ENCODE data around the gene HOGA1. TPM values are rescaled to one million over a fixed set of nuclear protein-coding genes. Genes with fewer than 3 reads are reported as not detected.
A peak's percentile ranks its signal among the peaks of the same experiment; 100 is the strongest.

The HOGA1 gene
- total RNA-seq, 1 donor from 2014 or later: 2.1 TPM

DNA sequence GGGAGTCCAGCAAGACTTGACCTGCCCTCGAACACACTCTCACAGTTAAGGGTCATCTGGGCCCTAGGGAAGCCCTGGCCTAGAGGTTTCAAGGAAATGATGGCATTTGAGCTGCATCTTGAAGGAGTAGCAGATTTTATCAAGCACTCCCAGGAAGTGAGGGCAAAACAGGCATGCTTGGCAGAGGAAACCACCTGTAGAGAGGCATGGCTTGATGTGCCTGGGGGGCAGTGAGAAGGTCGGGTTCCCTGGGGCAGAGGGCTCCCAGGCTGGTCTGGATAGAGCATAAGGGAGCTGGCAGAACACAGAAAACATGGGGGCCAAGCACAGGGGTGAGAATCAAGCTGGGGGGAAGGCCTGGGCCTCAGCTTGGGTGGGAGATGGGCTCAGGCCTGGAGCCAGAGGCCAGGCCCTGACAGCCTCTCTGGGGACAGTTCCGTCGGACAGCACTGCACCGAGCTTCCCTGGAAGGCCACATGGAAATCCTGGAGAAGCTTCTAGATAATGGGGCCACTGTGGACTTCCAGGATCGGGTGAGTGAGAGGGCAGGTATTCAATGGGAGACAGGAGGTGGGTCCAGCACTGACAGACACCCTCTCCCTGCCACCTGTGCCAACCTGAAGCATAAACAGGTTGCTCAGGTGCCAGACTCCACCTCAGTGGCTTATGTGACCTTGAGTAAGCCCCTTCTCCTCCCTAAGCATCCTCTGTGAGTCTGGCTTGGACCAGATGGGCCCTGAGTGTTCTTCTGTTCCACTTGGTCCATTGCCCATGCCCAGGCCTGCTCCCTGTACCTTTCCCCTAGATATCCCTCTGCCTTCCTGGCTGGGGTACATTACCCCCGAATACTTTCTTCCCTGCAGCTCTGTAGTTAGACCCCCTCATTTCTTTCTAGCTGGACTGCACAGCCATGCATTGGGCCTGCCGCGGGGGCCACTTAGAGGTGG is 3.5 kb upstream of the HOGA1 start:
- Mint-ChIP-seq H3K9me3 (no peaks in the 10 kb centered on the region), H3K4me3 (no peak overlapping the region), H3K4me1 (ENCODE audit: unreplicated experiment) (peaks cover 16% of the 10 kb centered on the region), H3K36me3 (no peaks in the 10 kb centered on the region), H3K27ac (no peak overlapping the region), H3K27me3 (no peaks in the 10 kb centered on the region)
- TF ChIP-seq CTCF (conservative IDR thresholded peaks at IDR 0.05): no peak
- DNase-seq (ENCODE audit: extremely low spot score, unreplicated experiment): no peak

- no peak for DNase-seq (ENCODE audit: extremely low spot score, unreplicated experiment)
- Mint-ChIP-seq H3K9me3 (no peaks in the 10 kb centered on the region), H3K4me1 (ENCODE audit: unreplicated experiment) (peaks cover 16% of the 10 kb centered on the region), H3K36me3 (no peaks in the 10 kb centered on the region), H3K27ac (no peak overlapping the region), H3K27me3 (no peaks in the 10 kb centered on the region), H3K4me3 (no peak overlapping the region)
- no peak for TF ChIP-seq CTCF (conservative IDR thresholded peaks at IDR 0.05)
Observed at GRCh38 chr10:97582169-97582568, 2.0 kb upstream of the HOGA1 start.

GRCh38 chr10:97583476-97583875 is 713 bp upstream of the HOGA1 start:
- no peak for DNase-seq (ENCODE audit: extremely low spot score, unreplicated experiment)
- Mint-ChIP-seq H3K4me1 (ENCODE audit: unreplicated experiment) (peaks cover 16% of the 10 kb centered on the region), H3K9me3 (no peaks in the 10 kb centered on the region), H3K4me3 (no peak overlapping the region), H3K27ac (no peak overlapping the region), H3K27me3 (no peaks in the 10 kb centered on the region), H3K36me3 (no peaks in the 10 kb centered on the region)
- TF ChIP-seq CTCF (conservative IDR thresholded peaks at IDR 0.05): no peak

DNA sequence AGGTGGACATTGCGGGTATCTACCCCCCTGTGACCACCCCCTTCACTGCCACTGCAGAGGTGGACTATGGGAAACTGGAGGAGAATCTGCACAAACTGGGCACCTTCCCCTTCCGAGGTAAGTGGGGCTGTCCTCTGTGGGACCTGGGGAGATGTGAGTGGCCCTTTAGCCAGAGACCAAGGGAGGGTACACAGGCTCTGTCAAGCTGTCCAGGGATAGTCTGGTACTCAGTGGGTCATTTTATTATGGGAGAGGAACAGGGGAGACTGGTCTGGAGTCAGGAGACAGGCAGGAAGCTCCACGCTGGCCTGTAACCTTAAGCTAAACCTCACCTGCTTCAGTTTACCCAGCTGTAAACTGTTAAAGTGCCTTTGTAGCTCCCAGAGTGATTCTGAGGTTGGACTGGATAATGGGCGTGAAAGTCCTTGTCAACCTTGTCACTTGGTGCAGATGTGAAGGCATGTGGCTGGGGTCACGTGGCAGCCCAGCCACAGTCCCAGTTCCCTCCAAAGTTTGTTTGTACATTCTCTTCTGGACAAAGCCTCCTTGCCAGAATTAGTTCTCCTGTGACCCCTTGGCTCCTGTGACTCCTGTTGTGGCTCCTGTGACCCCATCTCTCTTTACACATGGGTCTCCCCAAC is 729 bp downstream of the HOGA1 start:
- DNase-seq (ENCODE audit: extremely low spot score, unreplicated experiment): no peak
- H3K36me3 Mint-ChIP-seq: no peaks in the 10 kb centered on the region
- no peaks in the 10 kb centered on the region for H3K27me3 Mint-ChIP-seq
- no peaks in the 10 kb centered on the region for H3K9me3 Mint-ChIP-seq
- no peak overlapping the region for H3K4me3 Mint-ChIP-seq
- peak overlapping the region; percentile 42 for H3K27ac Mint-ChIP-seq
- TF ChIP-seq CTCF (conservative IDR thresholded peaks at IDR 0.05): no peak
- peaks cover 16% of the 10 kb centered on the region for H3K4me1 Mint-ChIP-seq (ENCODE audit: unreplicated experiment)

- no peak for TF ChIP-seq CTCF (conservative IDR thresholded peaks at IDR 0.05)
- Mint-ChIP-seq H3K4me3 (peak overlapping the region; percentile 48), H3K36me3 (no peaks in the 10 kb centered on the region), H3K27me3 (no peaks in the 10 kb centered on the region), H3K4me1 (ENCODE audit: unreplicated experiment) (peaks cover 16% of the 10 kb centered on the region), H3K9me3 (no peaks in the 10 kb centered on the region), H3K27ac (peak overlapping the region; percentile 42)
- DNase-seq (ENCODE audit: extremely low spot score, unreplicated experiment): no peak
Observed at GRCh38 chr10:97585439-97585811, 1.2 kb downstream of the HOGA1 start.

Data from type B pancreatic cell (in vitro differentiated cells).